Stomach (tissue), 4 donors: ENCODE data around the gene CDK2AP2.

ENCODE experiments used
- EP300 ChIP-seq: sonication (generic); formaldehyde crosslinking; IDR thresholded peaks from one replicate; pipeline ENCODE4 v1.6.1; 2017; ENCODE audit warnings: antibody characterized with exemption
- POLR2A ChIP-seq, 4 donors: fragments of 450-650 bp; IDR thresholded peaks; one replicate each; pipeline ENCODE4 v1.6.1; 2016; ENCODE audit warnings: antibody characterized with exemption in 4 of 4, control low read depth in 2 of 4, mild to moderate bottlenecking in 1 of 4, moderate library complexity in 1 of 4
- POLR2AphosphoS5 ChIP-seq, 3 donors: sonication (generic); formaldehyde crosslinking; IDR thresholded peaks; one replicate each; pipeline ENCODE4 v1.6.1; 2016; ENCODE audit warnings: antibody characterized with exemption in 3 of 3
- TF ChIP-seq, protein P1 (sequence below), 7 experiments: fragments of 450-650 bp in 4 of 7; fragments of 200-600 bp in 3 of 7; sonication (generic) in 3 of 7; IDR thresholded peaks; one replicate each; pipeline ENCODE4 v1.5.1; 2016 to 2019; ENCODE audit warnings: antibody characterized with exemption in 7 of 7, control low read depth in 2 of 7, mild to moderate bottlenecking in 1 of 7

DNA sequence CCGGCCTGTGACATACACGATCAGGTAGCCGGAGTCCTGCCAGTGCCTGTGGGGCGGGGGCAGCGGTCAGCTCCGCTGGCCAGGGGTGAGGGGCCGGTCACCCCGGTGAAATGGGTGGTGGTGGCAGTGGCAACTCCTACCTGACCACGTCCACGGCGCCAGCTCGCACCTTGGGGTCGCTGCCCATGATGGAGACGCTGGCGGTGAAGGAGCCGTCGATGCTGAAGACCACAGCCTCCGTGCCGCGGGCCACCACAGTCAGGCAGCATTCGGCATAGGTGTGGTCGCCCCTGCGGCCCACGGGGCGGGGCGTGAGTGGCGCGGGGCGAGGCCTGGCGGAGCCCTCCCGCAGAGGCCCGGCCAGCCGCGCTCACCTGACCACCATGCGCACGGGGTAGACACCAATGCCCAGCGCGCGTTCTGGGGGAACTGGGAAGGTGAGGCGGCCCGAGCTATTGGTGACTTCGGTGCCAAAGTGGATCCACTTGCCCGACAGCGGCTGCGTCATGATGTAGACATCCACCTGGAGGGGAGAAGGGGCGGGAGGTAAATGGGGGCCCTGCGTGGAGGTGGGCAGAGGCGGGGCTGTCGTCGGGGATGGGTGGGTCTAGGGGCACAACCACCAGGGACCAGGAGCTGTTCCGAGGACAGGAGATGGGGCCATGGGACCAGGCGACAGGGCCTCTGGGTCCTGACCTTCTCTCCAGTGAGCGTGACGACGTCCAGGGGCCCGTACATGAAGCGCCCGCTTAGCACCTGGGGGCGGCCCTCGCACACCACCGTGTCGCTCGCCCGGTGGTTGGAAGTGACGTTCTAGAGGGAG, 14.2 kb downstream of the CDK2AP2 start:
- TF ChIP-seq, protein P1, sequence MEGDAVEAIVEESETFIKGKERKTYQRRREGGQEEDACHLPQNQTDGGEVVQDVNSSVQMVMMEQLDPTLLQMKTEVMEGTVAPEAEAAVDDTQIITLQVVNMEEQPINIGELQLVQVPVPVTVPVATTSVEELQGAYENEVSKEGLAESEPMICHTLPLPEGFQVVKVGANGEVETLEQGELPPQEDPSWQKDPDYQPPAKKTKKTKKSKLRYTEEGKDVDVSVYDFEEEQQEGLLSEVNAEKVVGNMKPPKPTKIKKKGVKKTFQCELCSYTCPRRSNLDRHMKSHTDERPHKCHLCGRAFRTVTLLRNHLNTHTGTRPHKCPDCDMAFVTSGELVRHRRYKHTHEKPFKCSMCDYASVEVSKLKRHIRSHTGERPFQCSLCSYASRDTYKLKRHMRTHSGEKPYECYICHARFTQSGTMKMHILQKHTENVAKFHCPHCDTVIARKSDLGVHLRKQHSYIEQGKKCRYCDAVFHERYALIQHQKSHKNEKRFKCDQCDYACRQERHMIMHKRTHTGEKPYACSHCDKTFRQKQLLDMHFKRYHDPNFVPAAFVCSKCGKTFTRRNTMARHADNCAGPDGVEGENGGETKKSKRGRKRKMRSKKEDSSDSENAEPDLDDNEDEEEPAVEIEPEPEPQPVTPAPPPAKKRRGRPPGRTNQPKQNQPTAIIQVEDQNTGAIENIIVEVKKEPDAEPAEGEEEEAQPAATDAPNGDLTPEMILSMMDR (IDR thresholded peaks at IDR 0.05), result no peak
- no peak for TF ChIP-seq POLR2A (IDR thresholded peaks at IDR 0.05)
- no peak for TF ChIP-seq EP300
- TF ChIP-seq POLR2AphosphoS5 (IDR thresholded peaks at IDR 0.05), result no peak
